HUES64 (cell line): Measurements from ENCODE around the gene FGD5.

Source experiments
- H3K27ac ChIP-seq: 2 replicates; pipeline ENCODE4 v1.7.0; 2013; ENCODE audit warnings: low read depth, low read length, inconsistent platforms
- H3K27me3 ChIP-seq: 2 replicates; pipeline ENCODE4 v1.6.1; 2013; ENCODE audit warnings: mild to moderate bottlenecking, low read length; ENCODE audit not compliant: insufficient read depth
- H3K36me3 ChIP-seq: 2 replicates; pipeline ENCODE4 v1.6.1; 2013; ENCODE audit warnings: mild to moderate bottlenecking, low read length; ENCODE audit not compliant: insufficient read depth
- H3K4me1 ChIP-seq: 2 replicates; pipeline ENCODE4 v1.6.1; 2013; ENCODE audit warnings: mild to moderate bottlenecking, low read length, moderate library complexity; ENCODE audit not compliant: insufficient read depth
- H3K4me3 ChIP-seq: 2 replicates; pipeline ENCODE4 v1.5.1; 2013; ENCODE audit warnings: mild to moderate bottlenecking, low read length, moderate library complexity
- H3K9ac ChIP-seq: 2 replicates; pipeline ENCODE4 v1.6.1; 2013; ENCODE audit warnings: mild to moderate bottlenecking, low read depth, low read length
- H3K9me3 ChIP-seq: 2 replicates; pipeline ENCODE4 v1.6.1; 2013; ENCODE audit warnings: low read depth, low read length; ENCODE audit not compliant: insufficient read depth
- WGBS: fragments of 150-250, 120-280 bp; methylation state at CpG from one replicate; pipeline ENCODE4 v1.1.7; 2013; ENCODE audit warnings: missing lambda C conversion rate; 5-methylcytosine and 5-hydroxymethylcytosine counted together

FGD5 gene

DNA sequence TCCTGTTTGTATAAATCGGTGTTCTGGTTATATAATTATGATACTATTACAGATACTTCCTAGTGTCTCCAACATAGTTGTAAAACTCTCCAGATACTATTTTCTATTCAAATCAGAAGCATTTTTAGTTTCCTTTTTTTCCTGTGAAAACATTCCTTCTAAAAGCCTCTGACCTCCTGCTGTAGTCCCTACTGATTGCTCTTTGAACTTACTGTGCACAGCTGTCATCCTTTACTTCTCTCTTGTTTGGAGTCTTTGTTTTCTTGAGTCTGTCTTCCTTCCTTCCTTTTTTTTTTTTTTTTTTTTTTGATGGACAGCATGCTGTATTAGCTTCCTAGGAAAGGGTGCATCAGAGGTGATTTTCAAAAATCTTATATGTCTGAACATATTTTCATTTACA, 157.6 kb downstream of the FGD5 start:
- H3K36me3 ChIP-seq = peaks cover 32% of the 10 kb centered on the region
- no peaks in the 10 kb centered on the region for H3K9me3 ChIP-seq
- no peaks in the 10 kb centered on the region for H3K27me3 ChIP-seq
- WGBS = no CpG with 5 or more reads among the region's 1 CpG
- no peak overlapping the region for H3K4me3 ChIP-seq
- no peak overlapping the region for H3K9ac ChIP-seq
- H3K27ac ChIP-seq = no peak overlapping the region
- peaks cover 5% of the 10 kb centered on the region; the same call in 1 of the 2 replicates for H3K4me1 ChIP-seq

DNA sequence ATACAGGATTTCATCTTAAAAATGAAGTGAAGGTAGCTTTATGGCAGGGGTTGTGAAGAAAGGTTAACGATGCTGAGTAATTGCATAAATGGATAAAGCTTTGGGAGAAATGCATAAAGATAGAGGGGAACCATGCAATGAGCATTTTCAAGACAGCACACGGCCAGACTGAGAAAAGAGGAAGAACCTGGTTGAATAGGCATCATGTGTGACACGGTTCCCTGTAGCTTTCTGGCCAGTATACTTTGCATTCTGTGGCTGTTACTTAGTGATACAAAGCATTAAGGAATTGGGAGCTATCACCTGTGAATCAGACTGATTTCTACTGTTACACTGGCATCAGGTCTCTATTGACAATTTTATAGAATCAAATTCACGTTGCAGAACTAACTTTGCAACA, 161.9 kb downstream of the FGD5 start:
- no peak overlapping the region for H3K27ac ChIP-seq
- H3K4me3 ChIP-seq = no peak overlapping the region
- 95% methylated on average over 4 of the region's 4 CpGs for WGBS
- H3K9ac ChIP-seq = no peak overlapping the region
- H3K27me3 ChIP-seq = no peaks in the 10 kb centered on the region
- no peaks in the 10 kb centered on the region for H3K9me3 ChIP-seq
- peaks cover 5% of the 10 kb centered on the region; the same call in 1 of the 2 replicates for H3K36me3 ChIP-seq
- peaks cover 5% of the 10 kb centered on the region; the same call in 1 of the 2 replicates for H3K4me1 ChIP-seq
